Osteocyte (in vitro differentiated cells): ENCODE measurements around the gene CDH12. TPM values are rescaled to one million over a fixed set of nuclear protein-coding genes. Genes with fewer than 3 reads are reported as not detected.

ENCODE experiments used
- DNase-seq: peaks from one replicate; pipeline ENCODE4 v3.0.0; 2021; ENCODE audit warnings: mixed read lengths; ENCODE audit not compliant: unreplicated experiment; ENCODE audit errors: extremely low spot score
- H3K27ac Mint-ChIP-seq: one replicate; pipeline ENCODE4 v1.8.0; 2021; ENCODE audit warnings: mild to moderate bottlenecking, mixed read lengths; ENCODE audit not compliant: unreplicated experiment
- H3K27me3 Mint-ChIP-seq: one replicate; pipeline ENCODE4 v1.8.0; 2021; ENCODE audit warnings: mixed read lengths; ENCODE audit not compliant: unreplicated experiment
- H3K36me3 Mint-ChIP-seq: one replicate; pipeline ENCODE4 v1.8.0; 2021; ENCODE audit warnings: mixed read lengths; ENCODE audit not compliant: unreplicated experiment
- H3K4me1 Mint-ChIP-seq: one replicate; pipeline ENCODE4 v1.8.0; 2021; ENCODE audit warnings: mixed read lengths; ENCODE audit not compliant: unreplicated experiment
- H3K4me3 Mint-ChIP-seq: one replicate; pipeline ENCODE4 v1.8.0; 2021; ENCODE audit warnings: mild to moderate bottlenecking, moderate library complexity, mixed read lengths; ENCODE audit not compliant: unreplicated experiment
- H3K9me3 Mint-ChIP-seq: one replicate; pipeline ENCODE4 v1.8.0; 2021; ENCODE audit warnings: mixed read lengths; ENCODE audit not compliant: unreplicated experiment
- total RNA-seq: library from RNA; stranded (reverse); gene quantifications from 2 replicates; pipeline ENCODE4 v1.2.1, GENCODE V29; 2021
- TF ChIP-seq, protein P1 (sequence below): fragments of 200-600 bp; sonication (generic); IDR thresholded peaks from 2 replicates; pipeline ENCODE4 v1.5.0; 2021; ENCODE audit warnings: antibody characterized with exemption, mild to moderate bottlenecking, moderate library complexity

CDH12 gene
- total RNA-seq, 1 donor from 2014 or later, result not detected

DNA sequence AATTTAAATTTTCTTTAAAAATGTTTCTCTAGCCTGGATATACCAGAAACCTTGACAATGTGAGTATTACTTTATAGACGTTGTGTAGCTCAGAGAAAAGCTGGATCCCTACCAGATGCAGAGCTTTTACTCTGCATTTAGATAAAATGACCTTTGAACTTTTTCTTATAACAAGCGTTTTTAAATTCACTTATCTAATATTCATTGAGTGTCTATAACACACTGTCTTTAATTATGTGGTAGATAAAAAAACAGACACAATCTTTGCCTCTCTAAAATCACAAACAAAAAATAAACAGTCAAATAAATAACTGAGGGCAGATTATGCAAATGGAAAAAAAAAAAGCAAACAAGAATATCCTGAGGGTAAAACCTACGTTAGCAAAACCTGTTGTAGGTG is 773.6 kb downstream of the CDH12 start:
- Mint-ChIP-seq H3K27ac (no peak overlapping the region), H3K4me1 (no peaks in the 10 kb centered on the region), H3K9me3 (no peaks in the 10 kb centered on the region), H3K27me3 (no peaks in the 10 kb centered on the region), H3K4me3 (no peak overlapping the region), H3K36me3 (no peaks in the 10 kb centered on the region)
- no peak for DNase-seq
- TF ChIP-seq, protein P1, sequence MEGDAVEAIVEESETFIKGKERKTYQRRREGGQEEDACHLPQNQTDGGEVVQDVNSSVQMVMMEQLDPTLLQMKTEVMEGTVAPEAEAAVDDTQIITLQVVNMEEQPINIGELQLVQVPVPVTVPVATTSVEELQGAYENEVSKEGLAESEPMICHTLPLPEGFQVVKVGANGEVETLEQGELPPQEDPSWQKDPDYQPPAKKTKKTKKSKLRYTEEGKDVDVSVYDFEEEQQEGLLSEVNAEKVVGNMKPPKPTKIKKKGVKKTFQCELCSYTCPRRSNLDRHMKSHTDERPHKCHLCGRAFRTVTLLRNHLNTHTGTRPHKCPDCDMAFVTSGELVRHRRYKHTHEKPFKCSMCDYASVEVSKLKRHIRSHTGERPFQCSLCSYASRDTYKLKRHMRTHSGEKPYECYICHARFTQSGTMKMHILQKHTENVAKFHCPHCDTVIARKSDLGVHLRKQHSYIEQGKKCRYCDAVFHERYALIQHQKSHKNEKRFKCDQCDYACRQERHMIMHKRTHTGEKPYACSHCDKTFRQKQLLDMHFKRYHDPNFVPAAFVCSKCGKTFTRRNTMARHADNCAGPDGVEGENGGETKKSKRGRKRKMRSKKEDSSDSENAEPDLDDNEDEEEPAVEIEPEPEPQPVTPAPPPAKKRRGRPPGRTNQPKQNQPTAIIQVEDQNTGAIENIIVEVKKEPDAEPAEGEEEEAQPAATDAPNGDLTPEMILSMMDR, result no peak

DNA sequence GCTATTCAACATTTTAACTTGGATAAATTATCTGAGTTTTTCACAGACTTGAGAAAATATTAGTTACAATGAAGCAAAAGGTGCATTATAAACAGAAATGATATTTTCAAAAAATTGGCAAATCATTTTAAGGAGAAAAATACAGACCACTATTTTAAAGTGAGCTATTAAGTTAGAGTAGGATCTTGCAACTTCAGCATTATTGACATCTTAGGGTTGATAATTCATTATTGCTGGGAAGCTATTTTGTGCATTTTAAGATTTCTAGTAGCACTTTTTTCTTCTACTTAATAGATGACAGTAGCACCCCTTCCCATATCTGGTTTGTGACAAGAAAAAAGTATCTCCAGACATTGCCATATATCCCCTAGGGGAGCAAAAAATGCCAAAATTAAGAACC is 774.1 kb downstream of the CDH12 start:
- Mint-ChIP-seq H3K27me3 (no peaks in the 10 kb centered on the region), H3K36me3 (no peaks in the 10 kb centered on the region)

DNA sequence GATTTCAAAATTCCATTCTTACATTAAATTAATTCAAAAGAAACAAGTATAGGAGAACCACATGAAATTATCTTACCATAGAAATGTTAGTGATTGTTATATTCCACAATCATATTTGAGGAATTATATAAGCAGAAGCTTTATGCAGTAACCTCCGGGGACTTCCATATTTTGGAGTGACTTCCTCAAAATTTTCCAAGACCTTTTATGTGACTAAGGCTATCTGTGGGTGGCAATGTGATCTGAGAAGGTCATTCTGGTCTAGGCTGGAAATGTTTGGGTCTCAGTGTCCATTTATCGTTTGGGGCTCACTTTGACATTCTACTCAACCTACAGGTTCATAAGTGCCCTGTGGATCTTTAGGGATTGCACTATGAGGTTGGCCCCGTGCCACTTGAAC is 776.6 kb downstream of the CDH12 start:
- Mint-ChIP-seq H3K4me1 (no peaks in the 10 kb centered on the region), H3K4me3 (no peak overlapping the region), H3K27me3 (no peaks in the 10 kb centered on the region), H3K36me3 (no peaks in the 10 kb centered on the region), H3K9me3 (no peaks in the 10 kb centered on the region), H3K27ac (no peak overlapping the region)
- DNase-seq, result no peak
- TF ChIP-seq, protein P1, result no peak

More for the DNA sequence above, 774.1 kb downstream of the CDH12 start:
- no peak overlapping the region for H3K27ac Mint-ChIP-seq
- H3K9me3 Mint-ChIP-seq, result no peaks in the 10 kb centered on the region
- no peak for DNase-seq
- TF ChIP-seq, protein P1, result no peak
- no peaks in the 10 kb centered on the region for H3K4me1 Mint-ChIP-seq
- H3K4me3 Mint-ChIP-seq, result no peak overlapping the region

DNA sequence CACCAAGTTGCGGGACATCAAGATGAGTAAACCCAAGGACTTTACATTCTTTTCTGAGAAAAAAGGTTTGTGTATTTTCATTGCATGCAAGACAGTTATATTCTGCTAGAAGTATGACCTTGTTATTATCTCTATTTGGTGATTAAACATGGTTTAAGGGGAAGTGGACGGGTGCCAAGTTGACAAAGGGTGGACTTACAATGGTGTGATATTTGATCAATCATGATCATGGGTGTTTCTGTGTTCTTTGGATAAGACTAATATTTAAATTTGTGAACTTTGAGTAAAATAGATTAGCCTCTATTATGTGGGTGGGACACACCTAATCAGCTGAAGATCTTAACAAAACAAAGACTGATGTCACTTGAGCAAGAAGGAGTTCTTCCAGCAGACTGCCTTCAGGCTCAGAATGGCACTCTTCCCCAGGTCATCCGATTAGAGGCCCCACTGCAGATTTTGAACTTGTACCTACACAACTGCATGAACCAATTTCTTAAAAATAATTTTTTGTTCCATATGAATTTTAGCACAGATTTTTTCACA is 782.9 kb downstream of the CDH12 start:
- Mint-ChIP-seq H3K36me3 (no peaks in the 10 kb centered on the region), H3K4me1 (no peaks in the 10 kb centered on the region), H3K27me3 (no peaks in the 10 kb centered on the region), H3K27ac (no peak overlapping the region), H3K4me3 (no peak overlapping the region), H3K9me3 (peaks cover 11% of the 10 kb centered on the region)
- no peak for DNase-seq
- TF ChIP-seq, protein P1, result no peak

DNA sequence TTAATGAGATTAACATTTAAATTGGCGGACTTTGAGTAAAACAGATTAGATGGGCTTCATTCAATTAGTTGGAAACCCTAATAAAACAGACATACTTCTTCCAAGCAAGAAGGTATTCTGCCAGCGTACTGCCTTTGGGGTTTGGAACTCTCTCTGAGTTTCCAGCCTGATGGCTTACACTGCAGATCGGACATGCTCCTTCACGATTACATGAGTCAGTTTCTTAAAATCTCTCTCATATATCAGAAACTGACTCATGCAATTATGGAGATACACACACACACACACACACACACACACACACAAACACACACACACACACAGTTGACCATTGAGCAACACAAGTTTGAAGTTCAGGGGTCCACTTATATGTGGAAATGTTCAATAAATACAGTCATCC is 789.4 kb downstream of the CDH12 start:
- no peak overlapping the region for H3K4me3 Mint-ChIP-seq
- peaks cover 4% of the 10 kb centered on the region for H3K9me3 Mint-ChIP-seq
- TF ChIP-seq, protein P1, result no peak
- DNase-seq, result no peak
- H3K27ac Mint-ChIP-seq, result no peak overlapping the region
- no peaks in the 10 kb centered on the region for H3K4me1 Mint-ChIP-seq
- no peaks in the 10 kb centered on the region for H3K27me3 Mint-ChIP-seq
- H3K36me3 Mint-ChIP-seq, result no peaks in the 10 kb centered on the region
